GM13976 (cell line): ENCODE results near the gene NAMPT.

Source experiments
- DNase-seq: peaks from one replicate; pipeline ENCODE4 v3.0.0; 2012; ENCODE audit warnings: low spot score
- in situ Hi-C: fragments of 300-500 bp; cut with MboI; formaldehyde crosslinking; loops from one replicate; pipeline ENCODE4 v1.12.0; 2022; ENCODE audit warnings: low sequenced_read_pairs, mixed read lengths, inconsistent platforms; ENCODE audit not compliant: unreplicated experiment
- TF ChIP-seq, protein P1 (sequence below): IDR thresholded peaks from 2 replicates; pipeline ENCODE4 v1.5.1; 2012; ENCODE audit warnings: borderline replicate concordance, mild to moderate bottlenecking; ENCODE audit not compliant: insufficient read depth; ENCODE audit errors: extremely low read depth, missing control alignments, control extremely low read depth

NAMPT gene

DNA sequence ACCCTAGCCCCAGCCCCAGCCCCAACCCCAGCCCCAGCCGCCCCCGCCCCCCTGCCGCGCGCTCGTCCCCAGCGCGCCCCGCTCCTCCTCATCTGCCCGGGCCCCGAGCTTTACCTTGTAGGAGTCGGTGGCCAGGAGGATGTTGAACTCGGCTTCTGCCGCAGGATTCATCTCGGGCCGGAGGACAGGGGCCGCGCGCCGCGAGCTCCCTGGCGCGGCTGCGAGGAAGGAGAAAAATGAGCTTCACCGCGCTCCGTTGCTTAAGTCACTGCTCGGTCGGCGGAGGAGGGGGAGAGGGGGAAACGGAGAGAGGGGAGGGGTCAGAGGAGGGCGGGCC is at the start of gene NAMPT:
NAMPT (minus strand) TSS at position 270 of the 337 bp plus-strand sequence; CDS start at position 171, 99 bp downstream.
- TF ChIP-seq, protein P1, sequence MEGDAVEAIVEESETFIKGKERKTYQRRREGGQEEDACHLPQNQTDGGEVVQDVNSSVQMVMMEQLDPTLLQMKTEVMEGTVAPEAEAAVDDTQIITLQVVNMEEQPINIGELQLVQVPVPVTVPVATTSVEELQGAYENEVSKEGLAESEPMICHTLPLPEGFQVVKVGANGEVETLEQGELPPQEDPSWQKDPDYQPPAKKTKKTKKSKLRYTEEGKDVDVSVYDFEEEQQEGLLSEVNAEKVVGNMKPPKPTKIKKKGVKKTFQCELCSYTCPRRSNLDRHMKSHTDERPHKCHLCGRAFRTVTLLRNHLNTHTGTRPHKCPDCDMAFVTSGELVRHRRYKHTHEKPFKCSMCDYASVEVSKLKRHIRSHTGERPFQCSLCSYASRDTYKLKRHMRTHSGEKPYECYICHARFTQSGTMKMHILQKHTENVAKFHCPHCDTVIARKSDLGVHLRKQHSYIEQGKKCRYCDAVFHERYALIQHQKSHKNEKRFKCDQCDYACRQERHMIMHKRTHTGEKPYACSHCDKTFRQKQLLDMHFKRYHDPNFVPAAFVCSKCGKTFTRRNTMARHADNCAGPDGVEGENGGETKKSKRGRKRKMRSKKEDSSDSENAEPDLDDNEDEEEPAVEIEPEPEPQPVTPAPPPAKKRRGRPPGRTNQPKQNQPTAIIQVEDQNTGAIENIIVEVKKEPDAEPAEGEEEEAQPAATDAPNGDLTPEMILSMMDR = no peak
- DNase-seq = no peak
- in situ Hi-C loops = no loop called here

DNA sequence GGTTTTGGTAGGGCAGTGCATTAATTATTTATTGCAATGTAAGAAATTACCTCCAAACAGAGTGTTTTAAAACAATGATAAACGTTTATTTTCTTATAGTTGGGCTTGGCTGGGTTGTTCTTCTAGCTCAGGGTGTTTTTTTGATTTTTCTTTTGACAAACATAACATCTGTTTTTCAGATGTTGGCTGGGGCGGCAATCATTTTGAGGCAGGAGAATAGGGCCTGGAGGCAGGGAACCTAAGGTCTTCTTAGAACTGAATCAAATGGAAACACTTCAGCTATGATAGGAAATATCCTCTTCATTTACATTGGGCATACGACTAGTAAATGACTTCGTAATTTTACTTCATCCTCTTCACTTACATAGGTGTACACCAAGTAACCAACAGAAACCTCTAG is 47.4 kb upstream of the NAMPT start:
- DNase-seq = no peak
- TF ChIP-seq, protein P1 = no peak
- in situ Hi-C loops = no loop called here

DNA sequence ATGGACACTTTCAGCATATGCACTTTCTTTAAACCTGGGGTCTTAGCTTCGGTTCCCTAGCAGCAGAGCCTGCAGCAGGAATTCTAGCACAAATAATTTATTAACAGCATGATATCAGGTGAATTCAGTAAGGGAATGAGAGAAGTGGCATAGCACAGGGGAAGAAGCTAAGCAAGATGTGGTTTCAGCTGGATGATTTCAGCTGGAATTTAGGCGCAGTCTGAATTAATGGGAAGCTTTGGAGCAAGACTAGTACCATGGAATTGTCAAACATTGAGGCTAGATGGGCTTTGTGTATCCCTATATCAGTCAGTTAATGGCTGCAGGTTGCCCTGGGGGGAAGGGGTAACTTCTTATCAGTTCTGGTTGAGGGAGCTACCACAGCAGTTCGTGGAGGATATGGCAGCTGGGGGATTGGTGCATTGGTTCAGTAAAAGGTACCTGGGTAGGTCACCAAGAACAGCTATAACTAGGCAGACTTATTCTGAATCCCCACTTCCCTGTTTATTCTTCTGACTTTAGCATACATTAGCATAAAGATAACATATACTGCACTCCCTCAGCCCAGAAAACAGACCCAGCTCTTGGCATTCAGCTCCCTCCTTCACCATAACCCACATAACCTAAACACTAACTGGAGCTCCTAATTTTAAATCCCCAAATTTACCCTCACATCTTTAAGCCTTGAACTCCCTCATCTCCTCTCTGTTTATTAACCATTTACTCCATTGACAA is 46.8 kb upstream of the NAMPT start:
- DNase-seq = no peak
- in situ Hi-C loops = no loop called here
- TF ChIP-seq, protein P1 = no peak

DNA sequence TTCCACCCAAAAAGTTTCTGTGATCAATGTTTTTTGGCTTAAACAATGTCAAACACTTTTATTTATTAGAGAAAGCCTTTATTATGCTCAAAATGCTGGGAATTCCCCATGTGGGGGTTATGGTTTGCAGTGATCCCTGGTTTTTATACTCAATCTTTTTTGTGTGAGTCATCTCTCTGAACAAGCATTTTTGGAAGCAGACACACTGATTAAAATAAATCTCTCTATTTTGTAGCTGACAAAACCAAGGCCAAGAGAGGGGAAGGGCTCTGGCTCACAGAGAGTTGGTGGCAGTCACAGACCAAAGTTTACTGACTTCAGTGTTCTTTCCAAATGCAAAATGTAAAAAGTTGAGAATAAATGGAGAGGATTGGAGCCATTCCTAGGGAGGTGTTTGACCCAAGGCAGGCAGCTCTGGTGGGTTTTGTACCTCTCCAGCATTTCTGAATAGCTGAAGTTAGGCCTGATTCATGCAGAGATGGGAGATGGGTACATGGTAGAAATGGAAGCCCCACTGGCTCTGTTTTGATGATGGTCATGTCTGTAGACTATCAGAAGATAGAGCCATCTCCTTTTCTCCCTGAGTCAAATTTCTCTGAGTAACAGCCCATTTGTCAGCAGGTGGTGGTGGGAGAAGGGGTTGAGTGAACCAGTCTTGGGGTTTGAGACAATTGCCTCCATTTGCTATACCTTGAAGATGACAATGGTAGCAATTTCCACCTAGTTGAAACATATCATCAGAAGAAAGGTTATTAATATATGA is 45.4 kb upstream of the NAMPT start:
- in situ Hi-C loops = no loop called here
- no peak for DNase-seq
- TF ChIP-seq, protein P1 = no peak

DNA sequence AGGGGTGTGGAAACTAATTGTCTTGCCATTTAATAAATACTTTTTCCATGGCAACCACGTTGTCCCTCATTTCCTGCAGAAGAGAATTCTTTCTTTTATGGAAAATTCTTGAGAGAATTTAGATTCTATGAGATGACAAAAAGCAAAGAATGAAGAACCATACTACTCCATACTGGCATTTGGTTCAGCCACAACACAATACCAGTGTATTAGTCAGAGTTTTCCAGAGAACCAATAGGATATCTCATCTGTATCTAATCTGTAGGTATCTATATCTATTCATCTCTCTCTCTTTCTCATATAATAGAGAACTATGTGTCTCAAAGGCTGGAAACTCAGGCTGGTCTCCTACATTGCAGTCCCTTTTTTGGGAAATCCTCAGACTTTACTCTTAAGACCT is 44.6 kb upstream of the NAMPT start:
- TF ChIP-seq, protein P1 = no peak
- DNase-seq = no peak
- in situ Hi-C loops = no loop called here

DNA sequence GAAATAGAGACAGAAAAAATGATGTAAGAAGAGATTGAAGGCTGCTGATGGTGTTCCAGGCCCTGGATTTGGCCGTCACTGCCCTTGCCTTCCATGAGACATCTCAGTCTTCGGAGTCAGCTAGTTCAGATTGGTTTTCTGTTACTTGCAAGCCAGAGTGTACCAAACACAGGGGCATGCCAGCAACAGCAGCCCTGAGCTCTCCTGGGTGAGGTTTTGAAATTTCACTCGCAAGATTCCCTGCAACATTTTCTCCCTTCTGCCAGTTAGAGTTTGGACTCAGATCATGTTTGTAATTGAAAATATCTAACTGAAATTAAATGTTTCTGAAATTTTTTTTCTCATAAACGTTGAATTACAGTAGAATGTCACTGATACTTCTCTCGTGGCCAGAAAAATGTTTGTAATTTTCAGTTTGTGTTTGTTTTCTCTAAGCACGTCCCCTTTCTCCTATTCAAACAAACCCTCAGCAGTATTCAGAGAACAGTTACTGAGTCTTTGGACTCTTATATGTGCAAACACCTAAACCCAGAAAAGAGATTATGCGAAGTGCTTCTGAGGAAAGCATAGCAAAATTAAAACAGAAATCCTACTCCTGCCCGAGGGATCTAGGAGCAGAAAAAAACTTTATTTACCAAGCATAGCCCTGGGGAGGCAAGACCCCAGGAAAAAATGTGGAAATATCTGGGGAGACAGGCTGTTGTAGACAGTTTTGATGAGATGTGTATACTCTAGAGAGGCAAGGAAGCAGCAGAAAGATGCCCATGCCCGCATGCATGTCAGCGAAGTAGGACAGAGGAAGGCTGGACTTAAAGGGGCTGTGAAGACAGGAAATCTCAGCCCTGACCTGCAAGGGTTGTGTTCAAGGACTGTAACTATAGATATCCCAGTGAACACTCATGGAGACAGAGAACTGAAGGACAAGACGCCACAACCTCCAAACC is 43.0 kb upstream of the NAMPT start:
- DNase-seq = no peak
- in situ Hi-C loops = no loop called here
- TF ChIP-seq, protein P1 = no peak
